Kidney (tissue), 14 donors: ENCODE results near the gene DNAI1. TPM values are rescaled to one million over a fixed set of nuclear protein-coding genes. Genes with fewer than 3 reads are reported as not detected.

Experiments
- DNase-seq, 5 donors: peaks; one replicate each; pipeline ENCODE4 v3.0.0-alpha.2; 2013 to 2020
- FAIRE-seq: peaks from 2 replicates; lab custom pipeline; 2012; peaks lifted over from hg19 to GRCh38; lab: Jason Lieb, UNC
- H3K27ac ChIP-seq, 2 donors: one replicate each; pipeline ENCODE4 v1.7.0; 2013; ENCODE audit warnings: low read depth in 2 of 2, low read length in 2 of 2, inconsistent platforms in 1 of 2
- H3K27me3 ChIP-seq: one replicate; pipeline ENCODE4 v1.7.1; 2013; ENCODE audit warnings: low read length, inconsistent platforms; ENCODE audit not compliant: control insufficient read depth, insufficient read depth
- H3K36me3 ChIP-seq, 3 donors: one replicate each; pipeline versions ENCODE4 v1.7.0 to v1.7.1; 2013; ENCODE audit warnings: low read length in 3 of 3, control low read depth in 1 of 3, inconsistent platforms in 1 of 3; ENCODE audit not compliant: insufficient read depth in 3 of 3, control insufficient read depth in 2 of 3
- H3K4me1 ChIP-seq, 3 donors: one replicate each; pipeline versions ENCODE4 v1.7.0 to v1.7.1; 2013; ENCODE audit warnings: low read length in 3 of 3, inconsistent platforms in 1 of 3, low read depth in 1 of 3; ENCODE audit not compliant: control insufficient read depth in 2 of 3, insufficient read depth in 2 of 3
- H3K4me3 ChIP-seq, 3 donors: one replicate each; pipeline versions ENCODE4 v1.7.0 to v1.8.1; 2013; ENCODE audit warnings: low read length in 3 of 3, control low read depth in 1 of 3, inconsistent platforms in 1 of 3
- H3K9ac ChIP-seq, 3 donors: one replicate each; pipeline versions ENCODE4 v1.7.0 to v1.7.1; 2013; ENCODE audit warnings: low read length in 3 of 3, control low read depth in 1 of 3, inconsistent platforms in 1 of 3
- H3K9me3 ChIP-seq, 3 donors: one replicate each; pipeline versions ENCODE4 v1.7.0 to v1.7.1; 2013; ENCODE audit warnings: low read length in 3 of 3, control low read depth in 1 of 3, inconsistent platforms in 1 of 3; ENCODE audit not compliant: control insufficient read depth in 2 of 3, insufficient read depth in 1 of 3
- intact Hi-C: fragments of 100-400 bp; cut with DNase I; formaldehyde crosslinking; loops from one replicate; pipeline ENCODE4 v1.11.1; 2022
- polyA plus RNA-seq: library from polyadenylated mRNA; stranded (reverse); fragments of 350-450 nt; fragmentation: Illumina TruSeq; extraction: RNeasy Lipid Tissue Mini Kit (QIAGEN cat#74804); gene quantifications from one replicate; pipeline ENCODE4 v1.2.3, GENCODE V29; 2014; ENCODE audit warnings: low read depth, low replicate concordance; ENCODE audit not compliant: insufficient read depth
- total RNA-seq: library from RNA; stranded (reverse); fragmentation: NEBNext Ultra II Directional; extraction: Animal tissue kit (Norgen Biotek cat#: 25700); gene quantifications from one replicate; pipeline ENCODE4 v1.2.1, GENCODE V29; 2021
- TF ChIP-seq, protein P1 (sequence below): IDR thresholded peaks from 3 replicates; pipeline ENCODE4 v1.5.1; 2012; ENCODE audit warnings: mild to moderate bottlenecking, moderate library complexity, borderline replicate concordance; ENCODE audit not compliant: insufficient read depth; ENCODE audit errors: extremely low read depth
- donor health status: control.
- donor health status: control.
- donor health status: control.
- donor health status: control.
- donor health status: control.
- donor health status: DM: yes; HTN: yes; CAD: no.
- donor health status: Normal renal cell carcinoma (clear cell type).

Gene DNAI1
- total and polyA plus RNA-seq, 2 donors from 2014 or later: 2.4 to 3.0 TPM

DNA sequence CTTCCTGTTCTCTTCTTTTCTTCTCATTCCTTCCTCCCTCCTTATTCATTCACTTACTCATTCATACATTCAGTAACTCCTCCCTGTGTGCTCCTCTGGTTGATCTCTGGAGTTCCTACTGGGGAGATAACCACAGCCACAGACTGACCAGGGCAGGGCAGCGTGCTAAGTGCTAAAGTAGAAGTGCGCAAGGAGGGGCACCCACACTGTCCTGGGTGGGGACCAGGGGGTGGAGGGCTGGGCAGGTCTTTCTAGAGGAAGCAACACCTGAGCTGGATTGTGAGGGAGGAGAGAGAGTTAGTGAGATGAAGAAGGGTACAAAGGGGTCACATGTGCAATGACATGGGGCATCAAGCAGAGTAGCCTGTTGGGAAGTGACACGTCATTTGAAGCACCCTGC lies 50.3 kb downstream of the DNAI1 start:
- TF ChIP-seq, protein P1, sequence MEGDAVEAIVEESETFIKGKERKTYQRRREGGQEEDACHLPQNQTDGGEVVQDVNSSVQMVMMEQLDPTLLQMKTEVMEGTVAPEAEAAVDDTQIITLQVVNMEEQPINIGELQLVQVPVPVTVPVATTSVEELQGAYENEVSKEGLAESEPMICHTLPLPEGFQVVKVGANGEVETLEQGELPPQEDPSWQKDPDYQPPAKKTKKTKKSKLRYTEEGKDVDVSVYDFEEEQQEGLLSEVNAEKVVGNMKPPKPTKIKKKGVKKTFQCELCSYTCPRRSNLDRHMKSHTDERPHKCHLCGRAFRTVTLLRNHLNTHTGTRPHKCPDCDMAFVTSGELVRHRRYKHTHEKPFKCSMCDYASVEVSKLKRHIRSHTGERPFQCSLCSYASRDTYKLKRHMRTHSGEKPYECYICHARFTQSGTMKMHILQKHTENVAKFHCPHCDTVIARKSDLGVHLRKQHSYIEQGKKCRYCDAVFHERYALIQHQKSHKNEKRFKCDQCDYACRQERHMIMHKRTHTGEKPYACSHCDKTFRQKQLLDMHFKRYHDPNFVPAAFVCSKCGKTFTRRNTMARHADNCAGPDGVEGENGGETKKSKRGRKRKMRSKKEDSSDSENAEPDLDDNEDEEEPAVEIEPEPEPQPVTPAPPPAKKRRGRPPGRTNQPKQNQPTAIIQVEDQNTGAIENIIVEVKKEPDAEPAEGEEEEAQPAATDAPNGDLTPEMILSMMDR: no peak
- FAIRE-seq: no peak

DNA sequence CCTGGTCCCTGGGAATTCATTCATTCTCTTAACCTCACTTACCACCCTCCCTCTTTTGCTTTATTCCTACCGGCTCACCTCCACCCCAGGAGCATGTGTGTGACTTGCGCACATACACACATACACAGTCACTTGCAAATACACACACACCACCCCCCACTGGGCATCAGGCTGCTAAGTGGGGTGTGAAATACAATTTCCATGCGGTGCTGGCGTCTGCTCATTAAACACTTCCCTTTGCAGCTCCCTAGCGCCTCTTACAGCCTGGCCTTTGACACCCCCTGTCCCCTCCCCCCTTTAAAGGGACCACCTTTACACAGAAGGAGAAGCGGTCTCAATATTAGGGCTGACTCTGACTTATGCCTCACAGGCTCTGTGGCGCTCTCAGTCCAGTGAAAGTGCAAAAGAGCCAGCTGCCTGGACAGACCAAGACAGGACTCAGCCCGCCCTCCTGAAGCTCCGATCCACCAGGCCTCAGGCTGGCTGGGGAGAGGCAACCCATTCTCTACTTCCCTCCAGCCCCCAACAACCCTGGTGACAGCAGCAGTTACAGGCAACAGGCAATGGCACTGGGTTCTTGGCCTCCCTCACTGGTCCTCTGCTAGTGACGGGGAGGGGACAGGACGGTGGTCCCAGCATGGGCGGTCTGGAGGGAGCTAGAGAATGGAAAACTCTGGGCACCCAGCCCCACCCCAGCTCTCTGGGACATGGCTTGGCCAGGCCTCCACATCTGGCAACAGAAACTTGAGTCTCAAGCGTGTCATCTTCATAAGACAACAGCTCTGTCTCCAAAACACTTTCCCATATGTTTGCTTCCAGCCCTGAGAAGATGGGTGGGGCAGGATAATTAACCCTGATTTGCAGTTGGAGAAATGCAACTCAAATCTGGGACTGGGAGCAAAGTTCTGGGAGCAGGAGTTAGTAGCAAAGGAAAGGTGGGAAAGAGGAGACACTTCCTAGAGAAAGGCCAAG lies 52.2 kb downstream of the DNAI1 start:
- FAIRE-seq (no peak), DNase-seq (peak in 3 of 5 donors; percentile 36 to 50 (median 37))
- TF ChIP-seq, protein P1: no peak
- Histone ChIP-seq H3K4me3 (no peak overlapping the region), H3K36me3 (no peaks in the 10 kb centered on the region), H3K27me3 (no peaks in the 10 kb centered on the region), H3K9ac (no peak overlapping the region), H3K4me1 (no peaks in the 10 kb centered on the region), H3K27ac (no peak overlapping the region), H3K9me3 (no peaks in the 10 kb centered on the region)
- intact Hi-C loops: no loop called here

More for the DNA sequence above, 50.3 kb downstream of the DNAI1 start:
- Histone ChIP-seq H3K9ac (no peak overlapping the region), H3K36me3 (no peaks in the 10 kb centered on the region), H3K4me1 (no peaks in the 10 kb centered on the region), H3K27me3 (no peaks in the 10 kb centered on the region), H3K9me3 (no peaks in the 10 kb centered on the region), H3K4me3 (no peak overlapping the region), H3K27ac (no peak overlapping the region)
- no peak for DNase-seq
- intact Hi-C loops: no loop called here

DNA sequence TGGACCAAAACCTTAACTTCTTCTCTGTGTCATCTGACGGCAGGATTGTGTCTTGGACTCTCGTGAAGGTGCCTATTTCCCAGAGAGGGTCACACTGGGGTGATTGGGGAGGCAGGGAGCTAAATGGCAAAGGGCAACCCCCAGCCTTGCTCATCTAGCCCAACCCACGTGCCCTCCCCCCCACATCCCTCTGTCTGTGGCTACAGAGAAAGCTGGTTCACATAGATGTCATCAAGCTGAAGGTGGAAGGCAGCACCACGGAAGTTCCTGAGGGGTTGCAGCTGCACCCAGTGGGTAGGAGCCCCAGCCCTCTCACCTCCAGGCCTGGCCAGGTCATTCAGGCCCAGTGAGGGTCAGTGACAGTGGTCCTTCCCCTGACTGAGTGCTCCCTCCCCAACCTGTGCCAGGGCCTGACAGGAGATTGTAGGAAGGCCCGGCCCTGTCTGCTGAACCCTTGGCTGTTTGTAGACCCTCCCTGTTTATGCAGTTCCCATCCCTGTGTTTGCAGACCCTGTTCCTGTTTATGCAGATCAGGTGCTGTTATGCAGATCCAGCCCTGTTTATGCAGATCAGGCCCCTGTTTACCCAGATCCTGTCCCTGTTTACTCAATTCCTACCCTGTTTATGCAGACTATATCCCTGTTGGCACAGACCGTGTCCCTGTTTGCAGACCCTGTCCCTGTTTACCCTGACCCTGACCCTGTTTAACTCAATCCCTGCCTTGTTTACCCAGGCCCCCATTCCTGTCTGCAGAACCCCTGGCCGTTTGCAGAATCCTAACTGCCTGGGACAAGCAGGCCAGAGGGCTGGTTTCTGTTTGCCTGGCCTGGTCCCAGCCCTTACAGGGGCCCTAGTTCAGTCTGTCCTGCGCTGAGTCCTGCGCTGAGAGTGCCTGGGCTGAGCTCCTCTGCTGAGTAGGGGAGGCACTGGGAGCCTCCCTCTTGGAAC lies 53.8 kb downstream of the DNAI1 start:
- DNase-seq (no peak), FAIRE-seq (no peak)
- intact Hi-C loops: no loop called here
- H3K36me3 ChIP-seq: no peaks in the 10 kb centered on the region
- no peak overlapping the region for H3K9ac ChIP-seq
- H3K27ac ChIP-seq: no peak overlapping the region
- no peak overlapping the region for H3K4me3 ChIP-seq
- H3K27me3 ChIP-seq: no peaks in the 10 kb centered on the region
- H3K4me1 ChIP-seq: no peaks in the 10 kb centered on the region
- no peaks in the 10 kb centered on the region for H3K9me3 ChIP-seq
- TF ChIP-seq, protein P1: no peak
